ENCODE results near the gene ZNF83.

Gene ZNF83

DNA sequence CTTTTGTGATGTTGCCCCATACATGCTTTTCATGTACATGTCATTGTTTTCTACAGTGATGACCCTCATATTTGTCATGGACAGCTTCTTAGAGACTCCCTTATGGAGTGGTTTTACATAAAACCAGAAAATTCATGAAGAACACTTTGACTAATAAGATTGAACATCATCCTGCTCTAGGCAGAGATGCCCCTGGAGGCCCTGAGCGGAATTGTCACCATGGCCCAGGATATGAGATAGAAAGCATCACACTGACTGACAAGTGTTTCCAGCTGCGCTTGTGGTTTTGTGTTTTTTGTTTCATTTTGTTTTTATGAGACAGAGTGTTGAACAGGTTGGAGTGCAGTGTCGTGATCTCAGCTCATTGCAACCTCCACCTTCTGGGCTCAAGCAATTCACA is 45.9 kb downstream of the ZNF83 start:
- no peak overlapping the region for H3K27ac ChIP-seq
- TF ChIP-seq, protein P1, sequence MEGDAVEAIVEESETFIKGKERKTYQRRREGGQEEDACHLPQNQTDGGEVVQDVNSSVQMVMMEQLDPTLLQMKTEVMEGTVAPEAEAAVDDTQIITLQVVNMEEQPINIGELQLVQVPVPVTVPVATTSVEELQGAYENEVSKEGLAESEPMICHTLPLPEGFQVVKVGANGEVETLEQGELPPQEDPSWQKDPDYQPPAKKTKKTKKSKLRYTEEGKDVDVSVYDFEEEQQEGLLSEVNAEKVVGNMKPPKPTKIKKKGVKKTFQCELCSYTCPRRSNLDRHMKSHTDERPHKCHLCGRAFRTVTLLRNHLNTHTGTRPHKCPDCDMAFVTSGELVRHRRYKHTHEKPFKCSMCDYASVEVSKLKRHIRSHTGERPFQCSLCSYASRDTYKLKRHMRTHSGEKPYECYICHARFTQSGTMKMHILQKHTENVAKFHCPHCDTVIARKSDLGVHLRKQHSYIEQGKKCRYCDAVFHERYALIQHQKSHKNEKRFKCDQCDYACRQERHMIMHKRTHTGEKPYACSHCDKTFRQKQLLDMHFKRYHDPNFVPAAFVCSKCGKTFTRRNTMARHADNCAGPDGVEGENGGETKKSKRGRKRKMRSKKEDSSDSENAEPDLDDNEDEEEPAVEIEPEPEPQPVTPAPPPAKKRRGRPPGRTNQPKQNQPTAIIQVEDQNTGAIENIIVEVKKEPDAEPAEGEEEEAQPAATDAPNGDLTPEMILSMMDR (conservative IDR thresholded peaks at IDR 0.05) = no peak
- TF ChIP-seq ZFX (IDR thresholded peaks at IDR 0.05) = no peak

GRCh38 chr19:52590728-52591127 is 47.4 kb downstream of the ZNF83 start:
- TF ChIP-seq ZFX (IDR thresholded peaks at IDR 0.05) = no peak
- TF ChIP-seq, protein P1 (conservative IDR thresholded peaks at IDR 0.05) = peak; percentile 47
- H3K27ac ChIP-seq = no peak overlapping the region

GRCh38 chr19:52585604-52586003 is 52.6 kb downstream of the ZNF83 start:
- TF ChIP-seq, protein P1 (conservative IDR thresholded peaks at IDR 0.05) = no peak
- no peak for TF ChIP-seq ZFX (IDR thresholded peaks at IDR 0.05)
- no peak overlapping the region for H3K27ac ChIP-seq

GRCh38 chr19:52584736-52585440 is 53.3 kb downstream of the ZNF83 start:
- no peak for TF ChIP-seq ZFX (IDR thresholded peaks at IDR 0.05)
- TF ChIP-seq, protein P1 (conservative IDR thresholded peaks at IDR 0.05) = no peak
- no peak overlapping the region for H3K27ac ChIP-seq

DNA sequence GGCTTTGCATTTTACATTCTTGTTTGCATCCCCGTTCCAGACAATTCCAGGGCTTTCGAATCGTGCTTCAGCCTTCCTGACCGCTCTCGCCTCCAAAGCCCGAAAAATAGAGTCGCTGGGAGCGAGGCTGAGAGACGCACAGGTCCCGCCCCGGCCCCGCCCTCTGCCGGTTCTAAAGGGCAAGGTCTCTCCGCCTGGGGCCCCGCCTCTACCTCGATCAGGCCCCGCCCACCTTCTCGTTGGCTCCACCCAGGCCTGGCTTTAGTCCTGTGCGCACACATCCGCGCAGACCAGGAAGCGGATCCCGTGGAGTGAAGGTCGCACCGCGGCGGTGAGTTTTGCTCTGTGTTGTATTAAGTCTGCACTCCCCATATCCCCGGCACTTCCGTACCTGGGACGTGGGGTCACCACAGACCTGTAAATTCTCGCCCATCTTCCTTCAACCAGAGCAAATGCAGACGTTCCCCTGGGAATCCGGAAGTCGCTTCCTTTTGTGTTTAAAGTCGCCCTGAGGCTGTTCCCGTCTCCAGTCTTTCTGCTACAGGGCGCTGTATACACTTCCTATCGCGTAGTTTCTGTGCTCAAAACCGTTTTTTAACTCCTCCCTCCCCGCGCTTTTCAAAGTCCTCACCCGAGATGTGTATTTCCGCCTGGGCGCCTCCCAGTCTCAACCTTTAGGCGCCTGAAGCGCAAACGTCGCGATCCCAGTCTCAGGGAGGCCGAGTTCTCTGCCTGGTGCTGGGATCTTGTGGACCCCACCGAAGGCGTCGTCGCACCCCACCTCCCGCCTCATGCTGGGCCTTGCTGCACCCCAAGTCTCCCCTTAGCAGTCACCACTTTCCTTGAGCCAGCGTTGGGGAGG is 67.9 kb downstream of the ZNF83 start, which contains the start of gene ZNF701:
TSS of gene ZNF701 (plus strand) at position 288 of the 862 bp plus-strand sequence. CDS start 3,861 bp downstream, outside the sequence.
- no peak for TF ChIP-seq ZFX (IDR thresholded peaks at IDR 0.05)
- TF ChIP-seq, protein P1 (conservative IDR thresholded peaks at IDR 0.05) = no peak
- peak within 1 kb of the TSS; percentile 87 for H3K27ac ChIP-seq

DNA sequence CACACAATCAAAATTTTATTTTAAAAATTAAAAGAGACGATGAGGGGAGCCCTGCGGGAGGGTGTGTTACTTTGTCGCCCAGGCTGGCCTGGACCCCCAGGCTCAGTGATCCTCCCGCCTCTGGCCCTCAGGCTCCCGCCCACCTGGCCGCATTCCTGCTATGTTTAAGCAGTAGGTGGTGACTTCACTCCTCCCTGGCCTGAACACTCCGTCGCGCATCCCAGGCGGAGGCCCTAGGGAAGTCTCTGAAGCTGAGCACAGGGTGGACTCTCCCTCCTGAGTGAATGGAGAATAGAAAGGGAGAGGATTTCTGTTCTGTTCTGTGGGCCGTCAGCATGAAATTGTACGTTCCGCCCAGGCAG is 68.5 kb downstream of the ZNF83 start:
- H3K27ac ChIP-seq = peak overlapping the region; percentile 87

DNA sequence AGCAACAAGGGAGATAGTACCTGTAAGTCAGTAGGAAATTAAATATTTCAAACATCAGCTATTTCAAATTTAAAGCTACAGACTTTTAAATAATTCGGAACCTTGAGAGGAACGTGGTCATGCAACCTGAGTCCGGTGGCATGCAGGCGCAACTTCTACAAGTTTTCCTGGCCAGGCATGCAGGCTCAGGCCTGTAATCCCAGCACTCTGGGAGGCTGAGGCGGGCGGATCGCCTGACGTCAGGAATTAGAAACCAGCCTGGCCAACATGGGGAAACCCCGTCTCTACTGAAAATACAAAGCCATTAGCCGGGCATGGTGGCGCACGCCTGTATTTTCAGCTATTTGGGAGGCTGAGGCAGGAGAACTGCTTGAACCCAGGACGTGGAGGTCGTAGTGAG is 70.2 kb downstream of the ZNF83 start:
- no peak overlapping the region for H3K27ac ChIP-seq
- TF ChIP-seq, protein P1 (conservative IDR thresholded peaks at IDR 0.05) = no peak
- no peak for TF ChIP-seq ZFX (IDR thresholded peaks at IDR 0.05)

Data from C4-2B (cell line).